ENCODE measurements around the gene OSGIN1. TPM values are rescaled to one million over a fixed set of nuclear protein-coding genes. Genes with fewer than 3 reads are reported as not detected.
"Not testable (repeated sequence)": the region's sequence is repeated elsewhere in the genome, so short reads cannot be mapped to it uniquely, and the experiment has no call there.

The OSGIN1 gene
- total RNA-seq, 1 experiment from 2014 or later, result 1.6 TPM

- Histone ChIP-seq H3K27me3 (ENCODE audit: control insufficient read depth, insufficient read depth, low read length) (no peaks in the 10 kb centered on the region), H3K4me3 (ENCODE audit: insufficient read depth, low read depth, low read length) (no peak overlapping the region), H3K36me3 (replicated peaks; ENCODE audit: control insufficient read depth, insufficient read depth, low read length) (no peaks in the 10 kb centered on the region)
- no peak for DNase-seq
Measured at GRCh38 chr16:83943516-83944050, 9.5 kb upstream of the OSGIN1 start.

GRCh38 chr16:83945587-83945986 lies 7.5 kb upstream of the OSGIN1 start:
- Histone ChIP-seq H3K27me3 (ENCODE audit: control insufficient read depth, insufficient read depth, low read length) (no peaks in the 10 kb centered on the region), H3K4me3 (ENCODE audit: insufficient read depth, low read depth, low read length) (no peak overlapping the region), H3K36me3 (replicated peaks; ENCODE audit: control insufficient read depth, insufficient read depth, low read length) (no peaks in the 10 kb centered on the region)
- no peak for DNase-seq

GRCh38 chr16:83946154-83946780 lies 6.8 kb upstream of the OSGIN1 start:
- Histone ChIP-seq H3K36me3 (replicated peaks; ENCODE audit: control insufficient read depth, insufficient read depth, low read length) (no peaks in the 10 kb centered on the region), H3K4me3 (ENCODE audit: insufficient read depth, low read depth, low read length) (no peak overlapping the region), H3K27me3 (ENCODE audit: control insufficient read depth, insufficient read depth, low read length) (no peaks in the 10 kb centered on the region)
- no peak for DNase-seq

DNA sequence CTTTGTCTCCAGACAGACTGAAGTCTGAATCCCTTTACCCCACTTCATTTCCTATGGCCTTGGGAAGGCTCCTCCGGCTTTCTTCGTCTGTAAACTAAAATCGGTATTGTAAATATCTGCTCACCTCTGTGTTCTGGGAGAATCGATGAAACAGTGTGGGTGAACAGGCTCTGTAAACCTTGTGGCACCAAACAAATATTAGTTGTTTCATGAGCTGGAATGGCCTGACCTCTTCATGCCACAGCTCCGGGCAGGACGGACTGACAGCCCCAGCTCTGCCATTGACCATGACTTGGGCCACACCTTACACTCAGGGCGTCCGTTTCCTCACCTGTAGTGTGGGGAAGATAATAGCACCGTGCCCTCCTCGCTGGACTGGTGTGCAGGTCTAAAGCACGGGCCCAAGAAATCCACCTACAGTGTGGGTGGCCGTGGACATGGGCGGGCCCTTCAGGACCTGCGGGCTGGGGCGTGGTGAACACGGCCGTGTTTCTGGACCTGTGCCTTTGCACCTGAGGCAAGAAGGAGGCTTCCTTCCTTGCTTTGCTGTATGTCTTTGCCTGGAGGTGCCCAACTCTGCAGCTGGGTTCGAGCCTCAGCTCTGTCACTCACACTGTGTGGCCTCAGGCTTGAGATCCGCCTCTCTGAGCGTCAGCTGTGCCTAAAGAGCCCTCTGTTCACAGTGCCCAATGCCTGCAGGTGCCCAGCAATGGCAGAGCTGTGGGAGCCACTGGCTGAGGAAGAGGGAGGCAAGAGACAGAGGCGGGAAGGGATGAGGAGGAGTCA lies 6.1 kb upstream of the OSGIN1 start:
- Histone ChIP-seq H3K36me3 (replicated peaks; ENCODE audit: control insufficient read depth, insufficient read depth, low read length) (no peaks in the 10 kb centered on the region), H3K4me3 (ENCODE audit: insufficient read depth, low read depth, low read length) (no peak overlapping the region), H3K27me3 (ENCODE audit: control insufficient read depth, insufficient read depth, low read length) (no peaks in the 10 kb centered on the region)
- DNase-seq, result no peak

DNA sequence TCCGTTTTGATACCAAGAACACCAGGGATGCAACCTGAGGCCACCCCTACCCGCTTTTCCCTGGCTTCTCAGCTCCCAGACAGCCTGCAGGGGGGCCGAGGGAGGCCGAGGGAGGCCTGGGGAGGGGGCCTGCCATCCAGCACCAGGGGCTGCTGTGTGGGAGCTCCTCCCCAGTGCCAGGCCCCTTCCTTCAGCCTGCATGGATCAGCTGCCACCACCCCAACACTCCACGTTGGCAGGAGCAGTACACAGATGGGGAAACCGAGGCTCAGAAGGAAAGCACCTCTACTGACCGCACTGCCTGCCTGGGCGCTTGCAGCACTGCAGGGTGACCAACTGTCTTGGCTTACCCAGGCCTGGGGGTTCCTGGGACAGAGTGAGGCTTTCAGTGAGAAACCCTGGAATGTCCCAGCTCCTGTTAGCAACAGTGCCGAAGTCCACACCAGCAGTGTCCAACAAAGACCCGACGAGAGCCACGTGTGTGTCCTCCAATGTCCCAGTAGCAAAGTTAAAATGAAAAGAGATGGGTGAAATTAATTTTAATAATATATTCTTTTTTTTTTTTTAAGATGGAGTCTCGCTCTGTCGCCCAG lies 5.3 kb upstream of the OSGIN1 start:
- DNase-seq, result peak; percentile 50
- Histone ChIP-seq H3K4me3 (ENCODE audit: insufficient read depth, low read depth, low read length) (no peak overlapping the region), H3K27me3 (ENCODE audit: control insufficient read depth, insufficient read depth, low read length) (no peaks in the 10 kb centered on the region), H3K36me3 (replicated peaks; ENCODE audit: control insufficient read depth, insufficient read depth, low read length) (no peaks in the 10 kb centered on the region)

GRCh38 chr16:83948914-83949723 lies 3.9 kb upstream of the OSGIN1 start:
- H3K27me3 ChIP-seq (ENCODE audit: control insufficient read depth, insufficient read depth, low read length), result peaks cover 1% of the 10 kb centered on the region; the same call in 1 of the 2 replicates
- H3K4me3 ChIP-seq (ENCODE audit: insufficient read depth, low read depth, low read length), result no peak overlapping the region
- H3K36me3 ChIP-seq (replicated peaks; ENCODE audit: control insufficient read depth, insufficient read depth, low read length), result no peaks in the 10 kb centered on the region
- no peak for DNase-seq

DNA sequence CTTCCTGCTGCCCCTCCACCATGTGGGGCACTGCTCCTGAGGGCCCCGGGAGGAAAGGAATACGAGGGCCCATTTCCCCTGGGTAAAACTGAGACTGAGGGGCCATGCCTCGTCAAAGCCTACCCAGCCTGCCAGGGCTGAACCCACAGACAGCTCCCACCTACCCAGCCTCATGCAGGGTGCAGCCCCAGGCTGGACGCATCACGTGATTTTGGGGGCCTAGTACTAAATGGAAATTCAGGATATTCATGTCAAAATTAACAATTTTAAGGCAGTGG lies 3.4 kb upstream of the OSGIN1 start:
- Histone ChIP-seq H3K36me3 (replicated peaks; ENCODE audit: control insufficient read depth, insufficient read depth, low read length) (no peaks in the 10 kb centered on the region), H3K4me3 (ENCODE audit: insufficient read depth, low read depth, low read length) (no peak overlapping the region), H3K27me3 (ENCODE audit: control insufficient read depth, insufficient read depth, low read length) (peaks cover 1% of the 10 kb centered on the region; the same call in 1 of the 2 replicates)
- peak; percentile 48 for DNase-seq

GRCh38 chr16:83950862-83951399 lies 2.1 kb upstream of the OSGIN1 start:
- not testable (repeated sequence) for H3K4me3 ChIP-seq (ENCODE audit: insufficient read depth, low read depth, low read length); H3K27me3 ChIP-seq (ENCODE audit: control insufficient read depth, insufficient read depth, low read length); H3K36me3 ChIP-seq (replicated peaks; ENCODE audit: control insufficient read depth, insufficient read depth, low read length)
- peak; percentile 86 for DNase-seq

- H3K36me3 ChIP-seq (replicated peaks; ENCODE audit: control insufficient read depth, insufficient read depth, low read length), result no peaks in the 10 kb centered on the region
Measured at GRCh38 chr16:83951544-83951943, 1.5 kb upstream of the OSGIN1 start.

DNA sequence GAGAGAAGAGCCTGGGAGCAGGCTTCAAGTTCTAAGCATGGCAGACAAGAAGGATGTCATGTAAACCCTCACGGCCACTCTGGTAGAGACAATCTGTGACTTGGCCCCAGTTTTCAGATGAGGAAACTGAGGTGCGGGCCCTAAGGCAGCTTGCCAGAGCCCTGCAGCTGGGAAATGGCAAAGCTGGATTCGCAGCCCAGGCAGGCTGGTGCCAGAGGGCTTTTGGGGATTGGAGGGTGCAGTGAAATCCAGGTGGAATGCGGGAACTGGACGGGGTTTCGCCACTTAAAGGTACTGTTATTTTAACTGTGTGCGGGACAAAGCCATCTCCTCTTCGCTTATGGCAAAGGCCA lies 477 bp upstream of the OSGIN1 start:
- Histone ChIP-seq H3K27me3 (ENCODE audit: control insufficient read depth, insufficient read depth, low read length) (peaks cover 1% of the 10 kb centered on the region; the same call in 1 of the 2 replicates), H3K4me3 (ENCODE audit: insufficient read depth, low read depth, low read length) (no peak overlapping the region), H3K36me3 (replicated peaks; ENCODE audit: control insufficient read depth, insufficient read depth, low read length) (no peaks in the 10 kb centered on the region)
- DNase-seq, result no peak

More at GRCh38 chr16:83951544-83951943, 1.5 kb upstream of the OSGIN1 start:
- Histone ChIP-seq H3K4me3 (ENCODE audit: insufficient read depth, low read depth, low read length) (no peak overlapping the region), H3K27me3 (ENCODE audit: control insufficient read depth, insufficient read depth, low read length) (peaks cover 1% of the 10 kb centered on the region; the same call in 1 of the 2 replicates)
- DNase-seq, result no peak

GRCh38 chr16:83953796-83954576 lies 946 bp downstream of the OSGIN1 start:
- peak overlapping the region; percentile 53; the same call in 1 of the 2 replicates for H3K4me3 ChIP-seq (ENCODE audit: insufficient read depth, low read depth, low read length)
- peaks cover 1% of the 10 kb centered on the region; the same call in 1 of the 2 replicates for H3K27me3 ChIP-seq (ENCODE audit: control insufficient read depth, insufficient read depth, low read length)
- DNase-seq, result peak; percentile 82
- H3K36me3 ChIP-seq (replicated peaks; ENCODE audit: control insufficient read depth, insufficient read depth, low read length), result no peaks in the 10 kb centered on the region

DNA sequence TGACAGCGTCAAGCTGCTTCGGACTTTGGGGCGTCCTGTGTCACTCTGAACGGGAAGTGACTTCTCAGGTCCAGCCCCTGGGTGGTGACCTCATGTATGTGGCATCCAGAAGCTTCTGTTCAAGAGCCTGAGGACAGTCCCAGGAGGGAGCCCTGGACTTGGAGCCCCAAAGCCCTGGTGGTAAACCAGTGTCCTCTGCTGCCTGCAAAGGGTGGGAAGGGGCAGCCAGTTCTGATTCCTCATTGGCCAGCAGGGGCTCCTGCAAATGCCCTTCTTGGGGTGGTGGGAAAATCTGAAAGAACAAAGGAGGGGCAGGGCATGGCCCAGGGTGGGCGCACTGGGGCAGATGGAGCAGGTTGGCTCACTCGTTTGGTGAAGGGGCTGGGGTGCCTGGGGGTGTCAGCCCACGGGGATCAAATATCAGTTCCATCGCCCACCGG lies 1.6 kb downstream of the OSGIN1 start:
- H3K4me3 ChIP-seq (ENCODE audit: insufficient read depth, low read depth, low read length), result no peak overlapping the region
- DNase-seq, result peak; percentile 61
- 0 out of 2 replicates have a peak, but pooled peaks cover 1% of the 10 kb centered on the region for H3K36me3 ChIP-seq (replicated peaks; ENCODE audit: control insufficient read depth, insufficient read depth, low read length)
- peaks cover 1% of the 10 kb centered on the region; the same call in 1 of the 2 replicates for H3K27me3 ChIP-seq (ENCODE audit: control insufficient read depth, insufficient read depth, low read length)
